Measurements from ENCODE around the gene OR2F2. TPM values are rescaled to one million over a fixed set of nuclear protein-coding genes. Genes with fewer than 3 reads are reported as not detected.

Gene OR2F2
- total RNA-seq, 2 experiments from 2014 or later, result not detected

- no peaks in the 10 kb centered on the region for H3K9me3 ChIP-seq (ENCODE audit: low read length)
- no peaks in the 10 kb centered on the region for H3K4me1 ChIP-seq (ENCODE audit: insufficient read depth, low read length, poor library complexity, severe bottlenecking)
- intact Hi-C loops (cut with micrococcal nuclease; ENCODE audit: unreplicated experiment), result no loop called here
- ChIA-PET CTCF (ENCODE audit: unreplicated experiment) (no interaction called here), POLR2A (interaction anchor here (0.6 kb wide), 1 partner anchor 23 kb away, joined by 3 read pairs; no protein-coding TSS in a partner anchor)
- BruUV-seq (replicated peaks), result no TSS peak
- no peak overlapping the region for H3K27ac ChIP-seq (ENCODE audit: low read depth, low read length, poor library complexity, severe bottlenecking)
- H3K79me2 ChIP-seq (ENCODE audit: insufficient read depth, low read depth, low read length), result no peaks in the 10 kb centered on the region
- TF ChIP-seq CTCF (conservative IDR thresholded peaks at IDR 0.05; ENCODE audit: low read length), result no peak
- TF ChIP-seq EZH2phosphoT487 (IDR thresholded peaks at IDR 0.05; ENCODE audit: borderline replicate concordance, low read depth, low read length), result no peak
- no peak overlapping the region for H2AFZ ChIP-seq (ENCODE audit: low read length)
- no peaks in the 10 kb centered on the region for H3K36me3 ChIP-seq (ENCODE audit: insufficient read depth, low read length)
- no peak overlapping the region for H3K4me2 ChIP-seq (ENCODE audit: low read length)
- H3K4me3 ChIP-seq (ENCODE audit: low read depth, low read length, poor library complexity, severe bottlenecking), result no peak overlapping the region
- no peaks in the 10 kb centered on the region for H4K20me1 ChIP-seq (ENCODE audit: insufficient read depth, low read length)
- no peaks in the 10 kb centered on the region for H3K9me2 ChIP-seq (ENCODE audit: insufficient read depth, low read length)
- DNase-seq (ENCODE audit: low spot score), result no peak
Measured at GRCh38 chr7:143898810-143899209, 36.2 kb upstream of the OR2F2 start.

GRCh38 chr7:143900230-143900766, 34.7 kb upstream of the OR2F2 start:
- Histone ChIP-seq H3K4me3 (ENCODE audit: low read depth, low read length, poor library complexity, severe bottlenecking) (no peak overlapping the region), H2AFZ (ENCODE audit: low read length) (no peak overlapping the region), H4K20me1 (ENCODE audit: insufficient read depth, low read length) (no peaks in the 10 kb centered on the region), H3K27ac (ENCODE audit: low read depth, low read length, poor library complexity, severe bottlenecking) (no peak overlapping the region), H3K4me1 (ENCODE audit: insufficient read depth, low read length, poor library complexity, severe bottlenecking) (no peaks in the 10 kb centered on the region), H3K4me2 (ENCODE audit: low read length) (no peak overlapping the region), H3K36me3 (ENCODE audit: insufficient read depth, low read length) (no peaks in the 10 kb centered on the region), H3K9me2 (ENCODE audit: insufficient read depth, low read length) (no peaks in the 10 kb centered on the region), H3K9me3 (ENCODE audit: low read length) (no peaks in the 10 kb centered on the region), H3K79me2 (ENCODE audit: insufficient read depth, low read depth, low read length) (no peaks in the 10 kb centered on the region)
- ChIA-PET CTCF (ENCODE audit: unreplicated experiment) (no interaction called here), POLR2A (no interaction called here)
- DNase-seq (ENCODE audit: low spot score), result no peak
- no peak for TF ChIP-seq CTCF (conservative IDR thresholded peaks at IDR 0.05; ENCODE audit: low read length)
- TF ChIP-seq EZH2phosphoT487 (IDR thresholded peaks at IDR 0.05; ENCODE audit: borderline replicate concordance, low read depth, low read length), result no peak
- BruUV-seq (replicated peaks), result no TSS peak
- intact Hi-C loops (cut with micrococcal nuclease; ENCODE audit: unreplicated experiment), result no loop called here

GRCh38 chr7:143901332-143901667, 33.7 kb upstream of the OR2F2 start:
- ChIA-PET POLR2A (interaction anchor here (0.5 to 1.4 kb wide), 3 partner anchors 8 to 17 kb away, joined by 3 to 4 read pairs (median 4); no protein-coding TSS in a partner anchor), CTCF (ENCODE audit: unreplicated experiment) (no interaction called here)
- Histone ChIP-seq H2AFZ (ENCODE audit: low read length) (peak overlapping the region; percentile 82), H4K20me1 (ENCODE audit: insufficient read depth, low read length) (no peaks in the 10 kb centered on the region), H3K36me3 (ENCODE audit: insufficient read depth, low read length) (no peaks in the 10 kb centered on the region), H3K4me2 (ENCODE audit: low read length) (peak overlapping the region; percentile 71), H3K9me2 (ENCODE audit: insufficient read depth, low read length) (no peaks in the 10 kb centered on the region), H3K4me3 (ENCODE audit: low read depth, low read length, poor library complexity, severe bottlenecking) (peak overlapping the region; percentile 69), H3K9me3 (ENCODE audit: low read length) (no peaks in the 10 kb centered on the region), H3K27ac (ENCODE audit: low read depth, low read length, poor library complexity, severe bottlenecking) (no peak overlapping the region), H3K4me1 (ENCODE audit: insufficient read depth, low read length, poor library complexity, severe bottlenecking) (no peaks in the 10 kb centered on the region), H3K79me2 (ENCODE audit: insufficient read depth, low read depth, low read length) (no peaks in the 10 kb centered on the region)
- no TSS peak for BruUV-seq (replicated peaks)
- no peak for DNase-seq (ENCODE audit: low spot score)
- intact Hi-C loops (cut with micrococcal nuclease; ENCODE audit: unreplicated experiment), result no loop called here
- no peak for TF ChIP-seq EZH2phosphoT487 (IDR thresholded peaks at IDR 0.05; ENCODE audit: borderline replicate concordance, low read depth, low read length)
- TF ChIP-seq CTCF (conservative IDR thresholded peaks at IDR 0.05; ENCODE audit: low read length), result no peak

Measured in OCI-LY7 (cell line).